Suprapubic skin (tissue), 4 donors: ENCODE measurements around the gene LRP8. TPM values are rescaled to one million over a fixed set of nuclear protein-coding genes. Genes with fewer than 3 reads are reported as not detected.

Experiments
- DNase-seq, 2 donors: peaks; one replicate each; pipeline ENCODE4 v3.0.0-alpha.2; 2019; ENCODE audit warnings: low spot score in 2 of 2
- H3K27ac ChIP-seq: fragments of 200-600 bp; sonication (generic); one replicate; pipeline ENCODE4 v1.5.1; 2019
- H3K27me3 ChIP-seq: fragments of 200-600 bp; sonication (generic); one replicate; pipeline ENCODE4 v1.5.1; 2019
- H3K36me3 ChIP-seq: fragments of 200-600 bp; sonication (generic); one replicate; pipeline ENCODE4 v1.5.1; 2019
- H3K4me1 ChIP-seq: fragments of 200-600 bp; sonication (generic); one replicate; pipeline ENCODE4 v1.5.1; 2019
- H3K4me3 ChIP-seq: fragments of 200-600 bp; sonication (generic); one replicate; pipeline ENCODE4 v1.5.1; 2019; ENCODE audit warnings: mild to moderate bottlenecking
- H3K9me3 ChIP-seq: fragments of 200-600 bp; sonication (generic); one replicate; pipeline ENCODE4 v1.5.1; 2019
- CTCF ChIP-seq, 2 donors: fragments of 200-600 bp in 1 of 2; fragments of 450-650 bp in 1 of 2; sonication (generic) in 1 of 2; IDR thresholded peaks; one replicate each; pipeline ENCODE4 v1.5.1; 2016 to 2019; ENCODE audit warnings: antibody characterized with exemption in 2 of 2, mild to moderate bottlenecking in 1 of 2, moderate library complexity in 1 of 2
- EP300 ChIP-seq: sonication (generic); formaldehyde crosslinking; IDR thresholded peaks from one replicate; pipeline ENCODE4 v1.6.1; 2017; ENCODE audit warnings: antibody characterized with exemption
- POLR2A ChIP-seq, 2 donors: fragments of 450-650 bp; IDR thresholded peaks; one replicate each; pipeline ENCODE4 v1.6.1; 2017; ENCODE audit warnings: antibody characterized with exemption in 2 of 2, mild to moderate bottlenecking in 2 of 2, moderate library complexity in 2 of 2
- POLR2AphosphoS5 ChIP-seq, 3 donors: sonication (generic); formaldehyde crosslinking; IDR thresholded peaks; one replicate each; pipeline ENCODE4 v1.6.1; 2017; ENCODE audit warnings: antibody characterized with exemption in 3 of 3
- WGBS: methylation state at CpG from one replicate; pipeline ENCODE4 v1.1.5; 2018; 5-methylcytosine and 5-hydroxymethylcytosine counted together
- total RNA-seq, 4 donors: library from RNA; depleted of rRNA; stranded (reverse); fragments of >200 nt; gene quantifications; one replicate each; pipeline ENCODE4 v1.1.0, GENCODE V29; 2016

The LRP8 gene
- total RNA-seq, 4 donors from 2014 or later, result 2.8 to 11.8 (median 4.1) TPM

GRCh38 chr1:53275566-53275965, 52.3 kb downstream of the LRP8 start:
- Histone ChIP-seq H3K27me3 (peaks cover 3% of the 10 kb centered on the region), H3K27ac (no peak overlapping the region), H3K4me1 (peaks cover 11% of the 10 kb centered on the region), H3K9me3 (no peaks in the 10 kb centered on the region), H3K4me3 (no peak overlapping the region), H3K36me3 (no peaks in the 10 kb centered on the region)
- TF ChIP-seq CTCF (IDR thresholded peaks at IDR 0.05) (no peak), EP300 (no peak), POLR2AphosphoS5 (IDR thresholded peaks at IDR 0.05) (no peak), POLR2A (IDR thresholded peaks at IDR 0.05) (no peak)
- no peak for DNase-seq
- 100% methylated on average over 1 of the region's 3 CpGs for WGBS

GRCh38 chr1:53274541-53275185, 53.2 kb downstream of the LRP8 start:
- WGBS, result 91% methylated on average over 12 of the region's 13 CpGs
- no peak for DNase-seq
- Histone ChIP-seq H3K27me3 (peaks cover 3% of the 10 kb centered on the region), H3K4me1 (peaks cover 11% of the 10 kb centered on the region), H3K4me3 (no peak overlapping the region), H3K27ac (no peak overlapping the region), H3K36me3 (no peaks in the 10 kb centered on the region), H3K9me3 (no peaks in the 10 kb centered on the region)
- TF ChIP-seq POLR2AphosphoS5 (IDR thresholded peaks at IDR 0.05) (no peak), CTCF (IDR thresholded peaks at IDR 0.05) (no peak), POLR2A (IDR thresholded peaks at IDR 0.05) (no peak), EP300 (no peak)

DNA sequence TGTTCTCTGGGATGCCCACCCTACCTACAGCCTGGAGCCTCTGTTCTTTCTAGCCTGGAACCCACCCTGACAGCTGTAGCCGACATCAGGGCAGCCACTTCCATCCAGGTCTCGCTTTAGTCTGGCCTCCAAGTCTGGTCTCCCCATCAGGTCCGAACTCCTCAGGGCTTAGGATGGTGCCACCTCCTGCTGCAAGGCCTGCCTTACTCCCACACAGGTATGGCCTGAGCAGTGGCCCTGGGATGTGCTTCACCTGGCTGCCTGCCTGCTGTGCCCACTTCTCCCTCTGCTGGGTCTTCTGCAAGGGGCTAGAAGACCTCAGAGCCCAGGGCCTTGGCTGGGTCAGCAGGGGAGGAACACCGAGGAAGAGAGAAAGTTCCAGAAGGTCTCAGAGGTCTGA, 53.8 kb downstream of the LRP8 start:
- TF ChIP-seq EP300 (no peak), POLR2AphosphoS5 (IDR thresholded peaks at IDR 0.05) (no peak), POLR2A (IDR thresholded peaks at IDR 0.05) (no peak), CTCF (IDR thresholded peaks at IDR 0.05) (no peak)
- no peaks in the 10 kb centered on the region for H3K9me3 ChIP-seq
- H3K4me3 ChIP-seq, result no peak overlapping the region
- H3K4me1 ChIP-seq, result peaks cover 11% of the 10 kb centered on the region
- H3K27me3 ChIP-seq, result peaks cover 3% of the 10 kb centered on the region
- 92% methylated on average over 4 of the region's 4 CpGs for WGBS
- DNase-seq, result no peak
- H3K27ac ChIP-seq, result no peak overlapping the region
- H3K36me3 ChIP-seq, result no peaks in the 10 kb centered on the region

GRCh38 chr1:53273526-53273925, 54.3 kb downstream of the LRP8 start:
- Histone ChIP-seq H3K4me3 (no peak overlapping the region), H3K36me3 (no peaks in the 10 kb centered on the region), H3K4me1 (peaks cover 11% of the 10 kb centered on the region), H3K27ac (no peak overlapping the region), H3K9me3 (no peaks in the 10 kb centered on the region), H3K27me3 (peaks cover 3% of the 10 kb centered on the region)
- no peak for DNase-seq
- no peak for TF ChIP-seq EP300
- TF ChIP-seq POLR2A (IDR thresholded peaks at IDR 0.05), result no peak
- no peak for TF ChIP-seq POLR2AphosphoS5 (IDR thresholded peaks at IDR 0.05)
- no peak for TF ChIP-seq CTCF (IDR thresholded peaks at IDR 0.05)
- 26% methylated on average over 2 of the region's 2 CpGs for WGBS

- Histone ChIP-seq H3K27ac (no peak overlapping the region), H3K4me3 (no peak overlapping the region), H3K9me3 (no peaks in the 10 kb centered on the region), H3K4me1 (peaks cover 11% of the 10 kb centered on the region), H3K27me3 (peaks cover 3% of the 10 kb centered on the region), H3K36me3 (no peaks in the 10 kb centered on the region)
- WGBS, result 98% methylated on average over 4 of the region's 4 CpGs
- TF ChIP-seq CTCF (IDR thresholded peaks at IDR 0.05) (no peak), POLR2A (IDR thresholded peaks at IDR 0.05) (no peak), POLR2AphosphoS5 (IDR thresholded peaks at IDR 0.05) (no peak), EP300 (no peak)
- DNase-seq, result peak; percentile 37 to 49
Measured at GRCh38 chr1:53272349-53272748, 55.5 kb downstream of the LRP8 start.
